ENCODE results near the gene ACAP2. TPM values are rescaled to one million over a fixed set of nuclear protein-coding genes. Genes with fewer than 3 reads are reported as not detected.

The ACAP2 gene
- total RNA-seq, 1 donor from 2014 or later: 14.3 TPM

Other genes with a start within 250 kb of the ACAP2 start
- gene XXYLT1, start 171.9 kb downstream of the ACAP2 start, total RNA-seq: 2.3 TPM
- gene PPP1R2, start 100.3 kb upstream of the ACAP2 start, total RNA-seq: 39.7 TPM
- gene APOD, start 140.9 kb upstream of the ACAP2 start, total RNA-seq: 92.5 TPM